Kidney epithelial cell (primary cell): ENCODE results near the gene GPM6B. TPM values are rescaled to one million over a fixed set of nuclear protein-coding genes. Genes with fewer than 3 reads are reported as not detected.

Experiments
- DNase-seq: peaks from one replicate; pipeline ENCODE4 v3.0.0-alpha.2; 2010; ENCODE audit warnings: low read depth
- H3K27me3 ChIP-seq: 2 replicates; pipeline ENCODE4 v1.6.0; 2011; ENCODE audit warnings: low read length; ENCODE audit not compliant: control insufficient read depth, insufficient read depth
- H3K36me3 ChIP-seq: 2 replicates; pipeline ENCODE4 v1.5.1; 2011; ENCODE audit warnings: low read length; ENCODE audit not compliant: control insufficient read depth, insufficient read depth
- H3K4me3 ChIP-seq: 2 replicates; pipeline ENCODE4 v1.5.1; 2011; ENCODE audit warnings: low read depth, mild to moderate bottlenecking, control low read depth, low read length
- total RNA-seq: library from RNA; depleted of rRNA; stranded (reverse); fragments of >200 nt; gene quantifications from 2 replicates; pipeline ENCODE4 v1.2.3, GENCODE V29; 2015
- TF ChIP-seq, protein P1 (sequence below): IDR thresholded peaks from 2 replicates; pipeline ENCODE4 v1.5.1; 2011; ENCODE audit warnings: mild to moderate bottlenecking, moderate library complexity, low read length, control low read depth, inconsistent platforms; ENCODE audit not compliant: insufficient read depth, poor library complexity, severe bottlenecking

GPM6B gene, protein sequence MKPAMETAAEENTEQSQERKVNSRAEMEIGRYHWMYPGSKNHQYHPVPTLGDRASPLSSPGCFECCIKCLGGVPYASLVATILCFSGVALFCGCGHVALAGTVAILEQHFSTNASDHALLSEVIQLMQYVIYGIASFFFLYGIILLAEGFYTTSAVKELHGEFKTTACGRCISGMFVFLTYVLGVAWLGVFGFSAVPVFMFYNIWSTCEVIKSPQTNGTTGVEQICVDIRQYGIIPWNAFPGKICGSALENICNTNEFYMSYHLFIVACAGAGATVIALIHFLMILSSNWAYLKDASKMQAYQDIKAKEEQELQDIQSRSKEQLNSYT
- total RNA-seq, result 0.89 and 4.3 TPM in 2 replicates

DNA sequence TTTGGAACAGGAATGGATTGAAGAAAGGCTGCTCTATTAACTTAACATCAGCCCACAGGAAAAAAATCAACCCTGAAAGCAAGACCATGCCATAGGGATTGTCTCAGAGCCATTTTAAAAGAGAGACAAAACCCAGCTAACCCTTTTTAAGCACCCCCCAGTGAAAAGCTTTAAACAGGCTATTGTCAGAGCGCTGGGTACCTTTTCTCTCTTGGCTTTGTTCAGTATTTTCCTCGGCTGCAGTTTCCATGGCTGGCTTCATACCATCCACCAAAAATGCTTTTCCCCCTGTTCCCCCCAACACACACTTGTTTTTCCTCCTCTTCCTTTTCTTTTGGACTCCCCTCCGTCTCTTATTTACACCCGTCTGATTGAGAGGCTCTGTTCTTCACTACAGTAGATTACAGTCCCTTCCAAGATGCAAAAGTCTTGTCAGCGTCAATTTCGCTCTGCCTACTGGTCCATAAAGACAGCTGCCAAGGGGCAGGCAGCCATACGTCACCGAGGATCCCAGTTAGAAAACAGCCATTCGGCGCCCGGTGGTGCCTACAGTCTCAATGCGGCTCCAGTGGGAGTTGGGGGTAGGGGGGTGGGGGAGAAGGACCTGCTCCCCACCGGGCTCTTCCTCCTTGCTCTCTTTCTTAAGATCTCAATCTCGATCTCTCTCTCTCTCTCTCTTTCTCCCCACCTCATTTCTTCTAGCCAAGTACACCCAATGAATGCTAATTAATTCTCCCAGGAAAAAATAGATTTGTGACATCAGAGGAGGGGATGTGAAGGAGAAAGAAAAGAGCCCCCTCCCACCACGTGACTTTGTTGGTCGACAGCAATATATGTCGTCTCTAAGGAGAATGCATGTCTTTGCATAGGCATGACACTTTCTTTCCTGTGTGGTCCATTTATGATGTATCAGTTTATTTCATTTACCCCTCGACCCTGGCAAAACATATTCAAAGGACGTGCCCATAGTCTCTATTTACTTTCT is at the start of gene GPM6B:
GPM6B (minus strand) TSS at position 451 of the 985 bp plus-strand sequence; CDS start at position 262, 189 bp downstream.
- Histone ChIP-seq H3K4me3 (no peak within 1 kb of the TSS), H3K27me3 (peaks cover 15% of the 10 kb centered on the region)
- TF ChIP-seq, protein P1, sequence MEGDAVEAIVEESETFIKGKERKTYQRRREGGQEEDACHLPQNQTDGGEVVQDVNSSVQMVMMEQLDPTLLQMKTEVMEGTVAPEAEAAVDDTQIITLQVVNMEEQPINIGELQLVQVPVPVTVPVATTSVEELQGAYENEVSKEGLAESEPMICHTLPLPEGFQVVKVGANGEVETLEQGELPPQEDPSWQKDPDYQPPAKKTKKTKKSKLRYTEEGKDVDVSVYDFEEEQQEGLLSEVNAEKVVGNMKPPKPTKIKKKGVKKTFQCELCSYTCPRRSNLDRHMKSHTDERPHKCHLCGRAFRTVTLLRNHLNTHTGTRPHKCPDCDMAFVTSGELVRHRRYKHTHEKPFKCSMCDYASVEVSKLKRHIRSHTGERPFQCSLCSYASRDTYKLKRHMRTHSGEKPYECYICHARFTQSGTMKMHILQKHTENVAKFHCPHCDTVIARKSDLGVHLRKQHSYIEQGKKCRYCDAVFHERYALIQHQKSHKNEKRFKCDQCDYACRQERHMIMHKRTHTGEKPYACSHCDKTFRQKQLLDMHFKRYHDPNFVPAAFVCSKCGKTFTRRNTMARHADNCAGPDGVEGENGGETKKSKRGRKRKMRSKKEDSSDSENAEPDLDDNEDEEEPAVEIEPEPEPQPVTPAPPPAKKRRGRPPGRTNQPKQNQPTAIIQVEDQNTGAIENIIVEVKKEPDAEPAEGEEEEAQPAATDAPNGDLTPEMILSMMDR, result no peak

DNA sequence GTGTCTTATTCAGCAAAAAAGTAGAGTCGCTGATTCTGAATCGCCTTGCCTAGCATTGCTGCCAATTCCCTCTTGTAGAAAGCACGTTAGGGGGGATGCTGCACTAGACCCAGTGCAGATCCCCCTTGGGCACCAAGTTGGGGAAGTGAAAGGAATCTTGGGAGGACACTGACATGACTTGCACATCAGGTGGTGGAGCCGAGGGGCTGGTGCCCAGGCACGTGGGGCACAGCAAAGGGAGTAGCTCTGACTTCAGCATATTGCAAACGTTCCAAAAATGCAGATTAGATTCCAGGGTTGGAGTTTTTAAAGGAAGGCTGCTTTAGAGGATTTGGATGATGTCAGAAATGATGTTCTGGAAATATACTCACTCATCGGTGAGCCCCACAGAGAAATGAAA is 47.4 kb upstream of the GPM6B start:
- peaks cover 6% of the 10 kb centered on the region for H3K27me3 ChIP-seq
- no peaks in the 10 kb centered on the region for H3K36me3 ChIP-seq
- TF ChIP-seq, protein P1, result no peak
- DNase-seq, result no peak
- no peak overlapping the region for H3K4me3 ChIP-seq

More for the DNA sequence above, at the start of gene GPM6B:
- no peaks in the 10 kb centered on the region for H3K36me3 ChIP-seq
- DNase-seq, result no peak

DNA sequence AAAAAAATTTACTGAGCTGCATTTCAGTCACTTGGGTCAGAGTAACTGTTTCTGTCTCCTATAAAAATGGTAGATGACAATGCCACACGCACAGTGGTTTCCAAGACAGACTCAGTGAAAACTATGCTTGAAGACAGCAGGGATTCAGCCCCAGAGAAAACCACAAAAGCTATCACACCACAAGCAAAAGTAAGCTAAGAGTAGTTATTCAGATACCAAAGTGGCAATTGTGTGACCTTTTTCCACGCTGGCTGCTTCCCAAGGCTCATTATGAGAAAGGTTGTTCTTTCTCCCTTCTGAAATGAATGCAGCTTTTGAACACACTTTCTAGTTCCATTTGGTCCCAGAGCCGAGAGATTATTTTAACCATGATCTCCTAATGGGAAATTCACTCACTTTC is 46.4 kb upstream of the GPM6B start:
- H3K36me3 ChIP-seq, result no peaks in the 10 kb centered on the region
- no peak overlapping the region for H3K4me3 ChIP-seq
- H3K27me3 ChIP-seq, result peaks cover 6% of the 10 kb centered on the region
- DNase-seq, result no peak
- TF ChIP-seq, protein P1, result no peak

DNA sequence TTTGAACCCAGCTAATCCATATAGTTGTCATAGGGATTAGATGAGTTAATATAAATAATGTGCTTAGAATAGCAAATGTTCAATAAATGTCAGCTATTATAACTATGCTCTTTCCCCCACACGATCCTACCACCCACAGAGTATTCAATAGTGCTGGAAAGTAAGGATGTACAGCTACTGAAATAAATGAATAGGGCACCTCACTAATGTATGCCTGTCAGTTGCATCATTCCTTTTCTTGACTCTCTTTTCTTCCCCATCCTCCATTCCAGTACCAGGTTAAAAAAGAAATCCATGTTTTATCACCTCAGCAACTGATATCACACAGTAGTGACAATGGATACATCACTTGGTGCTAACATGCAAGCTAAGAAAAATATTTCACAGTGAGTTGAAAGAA is 42.8 kb upstream of the GPM6B start:
- TF ChIP-seq, protein P1, result no peak
- no peak for DNase-seq
- Histone ChIP-seq H3K36me3 (no peaks in the 10 kb centered on the region), H3K27me3 (peaks cover 6% of the 10 kb centered on the region), H3K4me3 (no peak overlapping the region)

DNA sequence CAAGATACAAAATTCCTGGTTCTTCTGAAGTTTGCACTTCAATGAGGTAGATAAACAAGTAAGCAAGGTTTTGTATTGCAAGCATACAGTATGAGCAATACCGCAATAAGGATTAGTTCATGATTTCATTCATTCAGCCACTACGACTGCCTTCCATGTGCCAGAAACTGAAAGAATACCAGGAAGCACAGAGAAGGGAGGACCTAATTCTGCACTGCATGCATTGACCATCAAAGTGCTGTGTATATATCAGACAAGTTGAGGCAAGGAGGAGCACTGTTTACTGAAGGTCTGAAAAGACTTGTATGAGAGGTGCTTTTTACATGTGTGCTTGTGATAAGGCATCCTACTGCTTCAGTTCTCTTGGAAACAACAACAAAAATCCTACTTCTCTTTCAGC is 40.9 kb upstream of the GPM6B start:
- H3K36me3 ChIP-seq, result no peaks in the 10 kb centered on the region
- TF ChIP-seq, protein P1, result no peak
- DNase-seq, result no peak
- peaks cover 6% of the 10 kb centered on the region for H3K27me3 ChIP-seq
- no peak overlapping the region for H3K4me3 ChIP-seq
